Upper lobe of left lung (tissue), 6 donors: ENCODE data around the gene NHS. TPM values are rescaled to one million over a fixed set of nuclear protein-coding genes. Genes with fewer than 3 reads are reported as not detected.

Source experiments
- ATAC-seq, 2 donors: fragments of 200-7000 bp; cut with Tn5 transposase; one replicate each; pipeline ENCODE4 v1.9.1; 2022; ENCODE audit warnings: mild to moderate bottlenecking in 2 of 2, moderate library complexity in 2 of 2; ENCODE audit not compliant: low FRiP score in 2 of 2
- DNase-seq, 2 donors: peaks; one replicate each; pipeline ENCODE4 v3.0.0-alpha.2; 2019 to 2020
- H3K27ac ChIP-seq, 4 donors: fragments of 200-600 bp; sonication (generic); one replicate each; pipeline ENCODE4 v1.5.1; 2016 to 2019
- H3K27me3 ChIP-seq, 4 donors: fragments of 200-600 bp; sonication (generic); one replicate each; pipeline ENCODE4 v1.5.1; 2017 to 2019
- H3K36me3 ChIP-seq, 4 donors: fragments of 200-600 bp; sonication (generic); one replicate each; pipeline ENCODE4 v1.5.1; 2016 to 2019
- H3K4me1 ChIP-seq, 4 donors: fragments of 200-600 bp; sonication (generic); one replicate each; pipeline ENCODE4 v1.5.1; 2018 to 2019
- H3K4me3 ChIP-seq, 4 donors: fragments of 200-600 bp; sonication (generic); one replicate each; pipeline ENCODE4 v1.5.1; 2017 to 2019; ENCODE audit warnings: mild to moderate bottlenecking in 2 of 4, moderate library complexity in 1 of 4
- H3K9me3 ChIP-seq, 4 donors: fragments of 200-600 bp; sonication (generic); one replicate each; pipeline ENCODE4 v1.5.1; 2018 to 2019
- EP300 ChIP-seq, 4 donors: sonication (generic); formaldehyde crosslinking; IDR thresholded peaks; one replicate each; pipeline ENCODE4 v1.5.1; 2017; ENCODE audit warnings: antibody characterized with exemption in 4 of 4, control low read depth in 2 of 4
- POLR2A ChIP-seq, 4 donors: fragments of 450-650 bp; IDR thresholded peaks; one replicate each; pipeline ENCODE4 v1.5.1; 2016 to 2017; ENCODE audit warnings: antibody characterized with exemption in 4 of 4, mild to moderate bottlenecking in 2 of 4
- POLR2AphosphoS5 ChIP-seq, 2 donors: sonication (generic); formaldehyde crosslinking; IDR thresholded peaks; one replicate each; pipeline ENCODE4 v1.5.1; 2017; ENCODE audit warnings: antibody characterized with exemption in 2 of 2
- WGBS, 2 donors: methylation state at CpG; one replicate each; pipeline ENCODE4 v1.1.5; 2017 to 2018; 5-methylcytosine and 5-hydroxymethylcytosine counted together
- total RNA-seq, 6 donors: library from RNA; depleted of rRNA in 4 of 6; stranded (reverse); fragments of >200 nt in 4 of 6; gene quantifications; one replicate each; pipeline versions ENCODE4 v1.1.0 to v1.2.1, GENCODE V29; 2016 to 2021
- TF ChIP-seq, protein P1 (sequence below), 6 experiments: fragments of 450-650 bp in 4 of 6; fragments of 200-600 bp in 2 of 6; sonication (generic) in 2 of 6; IDR thresholded peaks; one replicate each; pipeline ENCODE4 v1.5.1; 2016 to 2019; ENCODE audit warnings: antibody characterized with exemption in 6 of 6
- donor health status: DM: no; HTN: no; CAD: no; lungs with moderate emphysema.
- donor health status: DM: no; HTN: yes; CAD: no; lungs with severe emphysema.

The NHS gene
- total RNA-seq, 6 donors from 2014 or later: 0.46 to 6.3 (median 2.4) TPM

DNA sequence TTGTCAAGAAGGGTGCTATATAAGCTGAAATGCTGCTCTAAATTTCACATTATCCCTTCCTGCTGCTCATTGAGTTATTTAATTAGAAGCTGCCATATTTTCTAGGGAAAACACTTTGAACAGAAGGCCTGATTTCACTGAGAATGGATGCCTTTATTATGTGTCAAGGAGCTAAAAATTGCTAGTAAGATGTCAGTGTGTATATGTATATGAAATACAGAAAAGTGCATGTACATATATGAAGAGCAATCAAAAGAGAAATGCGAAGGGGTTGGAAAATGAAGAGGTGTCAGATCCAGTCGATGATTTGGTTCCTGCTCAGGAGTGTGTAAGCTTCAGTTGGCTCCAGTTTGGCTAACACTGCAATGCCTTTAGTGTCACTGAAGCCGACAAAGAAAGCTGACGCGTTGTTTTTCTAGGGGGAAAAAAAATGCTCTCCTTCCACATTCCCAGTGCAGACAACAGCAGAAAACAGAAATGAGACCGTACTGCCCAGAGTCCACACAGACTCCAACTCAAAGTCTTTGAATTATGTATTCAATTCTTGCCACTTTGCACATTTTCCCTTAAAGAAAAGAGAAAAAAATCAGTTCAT lies 154.2 kb downstream of the NHS start:
- Histone ChIP-seq H3K4me1 (peaks cover 5 to 23% (median 10%) of the 10 kb centered on the region in 4 donors), H3K27me3 (no peaks in the 10 kb centered on the region), H3K27ac (no peak overlapping the region), H3K4me3 (no peak overlapping the region), H3K36me3 (no peaks in the 10 kb centered on the region), H3K9me3 (no peaks in the 10 kb centered on the region)
- 53 to 60% methylated on average over 6 of the region's 6 CpGs for WGBS, 2 donors
- TF ChIP-seq POLR2AphosphoS5 (IDR thresholded peaks at IDR 0.05): no peak
- TF ChIP-seq POLR2A (IDR thresholded peaks at IDR 0.05): no peak
- TF ChIP-seq, protein P1, sequence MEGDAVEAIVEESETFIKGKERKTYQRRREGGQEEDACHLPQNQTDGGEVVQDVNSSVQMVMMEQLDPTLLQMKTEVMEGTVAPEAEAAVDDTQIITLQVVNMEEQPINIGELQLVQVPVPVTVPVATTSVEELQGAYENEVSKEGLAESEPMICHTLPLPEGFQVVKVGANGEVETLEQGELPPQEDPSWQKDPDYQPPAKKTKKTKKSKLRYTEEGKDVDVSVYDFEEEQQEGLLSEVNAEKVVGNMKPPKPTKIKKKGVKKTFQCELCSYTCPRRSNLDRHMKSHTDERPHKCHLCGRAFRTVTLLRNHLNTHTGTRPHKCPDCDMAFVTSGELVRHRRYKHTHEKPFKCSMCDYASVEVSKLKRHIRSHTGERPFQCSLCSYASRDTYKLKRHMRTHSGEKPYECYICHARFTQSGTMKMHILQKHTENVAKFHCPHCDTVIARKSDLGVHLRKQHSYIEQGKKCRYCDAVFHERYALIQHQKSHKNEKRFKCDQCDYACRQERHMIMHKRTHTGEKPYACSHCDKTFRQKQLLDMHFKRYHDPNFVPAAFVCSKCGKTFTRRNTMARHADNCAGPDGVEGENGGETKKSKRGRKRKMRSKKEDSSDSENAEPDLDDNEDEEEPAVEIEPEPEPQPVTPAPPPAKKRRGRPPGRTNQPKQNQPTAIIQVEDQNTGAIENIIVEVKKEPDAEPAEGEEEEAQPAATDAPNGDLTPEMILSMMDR (IDR thresholded peaks at IDR 0.05): no peak
- ATAC-seq (no peak), DNase-seq (no peak)

DNA sequence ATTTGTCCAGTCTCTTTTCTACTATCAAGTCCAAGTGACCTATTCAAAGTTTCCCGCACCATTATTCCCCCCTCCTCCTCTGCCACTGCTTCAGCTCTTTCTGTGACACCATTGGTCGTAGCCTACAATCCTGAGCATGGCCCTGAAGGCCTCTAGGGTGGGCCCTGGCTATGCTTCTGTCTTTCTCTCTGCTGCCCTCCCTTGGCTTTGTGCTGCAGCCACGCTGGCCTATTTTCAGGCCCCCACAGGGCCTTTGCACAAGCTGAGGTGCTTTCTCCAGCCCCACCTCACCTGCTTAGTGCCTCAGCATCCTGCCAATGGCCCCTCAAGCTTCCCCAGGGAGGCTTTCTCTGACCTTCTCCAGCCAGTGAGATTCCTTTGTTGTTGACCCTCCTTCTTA lies 156.5 kb downstream of the NHS start:
- no peaks in the 10 kb centered on the region for H3K9me3 ChIP-seq
- 81 to 100% methylated on average over 3 of the region's 3 CpGs for WGBS, 2 donors
- no peaks in the 10 kb centered on the region for H3K27me3 ChIP-seq
- no peaks in the 10 kb centered on the region for H3K36me3 ChIP-seq
- DNase-seq: no peak
- no peak overlapping the region for H3K4me3 ChIP-seq
- no peak for ATAC-seq
- H3K4me1 ChIP-seq: peaks cover 5 to 21% (median 10%) of the 10 kb centered on the region in 4 donors
- no peak for TF ChIP-seq POLR2AphosphoS5 (IDR thresholded peaks at IDR 0.05)
- TF ChIP-seq EP300 (IDR thresholded peaks at IDR 0.05): no peak
- TF ChIP-seq, protein P1 (IDR thresholded peaks at IDR 0.05): no peak
- TF ChIP-seq POLR2A (IDR thresholded peaks at IDR 0.05): no peak
- H3K27ac ChIP-seq: no peak overlapping the region

DNA sequence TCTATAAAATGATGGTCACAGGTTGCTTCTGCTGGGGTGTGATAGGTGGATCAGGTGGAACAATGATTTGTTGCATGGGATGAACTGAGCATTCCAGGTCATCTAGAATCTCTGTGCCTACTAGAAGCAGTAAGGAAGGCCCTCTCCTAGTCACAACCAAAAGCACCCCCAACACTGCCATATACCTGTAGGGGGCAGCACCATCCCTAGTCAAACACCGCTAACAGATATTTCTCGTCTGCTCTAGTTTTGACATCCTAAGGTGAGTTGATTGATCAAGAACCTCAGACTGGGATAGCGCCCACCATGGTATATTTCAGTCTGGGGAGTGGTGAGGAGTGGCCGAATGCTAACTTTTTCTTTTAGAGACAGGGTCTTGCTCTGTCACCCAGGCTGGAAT lies 160.2 kb downstream of the NHS start:
- H3K4me3 ChIP-seq: no peak overlapping the region
- H3K27me3 ChIP-seq: no peaks in the 10 kb centered on the region
- H3K4me1 ChIP-seq: no peaks in the 10 kb centered on the region
- H3K9me3 ChIP-seq: no peaks in the 10 kb centered on the region
- TF ChIP-seq EP300 (IDR thresholded peaks at IDR 0.05): no peak
- TF ChIP-seq, protein P1 (IDR thresholded peaks at IDR 0.05): peak in 4 of 6 experiments; percentile 16 to 37 (median 30)
- 65 to 81% methylated on average over 4 of the region's 4 CpGs for WGBS, 2 donors
- DNase-seq: no peak
- no peak for ATAC-seq
- no peaks in the 10 kb centered on the region for H3K36me3 ChIP-seq
- H3K27ac ChIP-seq: no peak overlapping the region

DNA sequence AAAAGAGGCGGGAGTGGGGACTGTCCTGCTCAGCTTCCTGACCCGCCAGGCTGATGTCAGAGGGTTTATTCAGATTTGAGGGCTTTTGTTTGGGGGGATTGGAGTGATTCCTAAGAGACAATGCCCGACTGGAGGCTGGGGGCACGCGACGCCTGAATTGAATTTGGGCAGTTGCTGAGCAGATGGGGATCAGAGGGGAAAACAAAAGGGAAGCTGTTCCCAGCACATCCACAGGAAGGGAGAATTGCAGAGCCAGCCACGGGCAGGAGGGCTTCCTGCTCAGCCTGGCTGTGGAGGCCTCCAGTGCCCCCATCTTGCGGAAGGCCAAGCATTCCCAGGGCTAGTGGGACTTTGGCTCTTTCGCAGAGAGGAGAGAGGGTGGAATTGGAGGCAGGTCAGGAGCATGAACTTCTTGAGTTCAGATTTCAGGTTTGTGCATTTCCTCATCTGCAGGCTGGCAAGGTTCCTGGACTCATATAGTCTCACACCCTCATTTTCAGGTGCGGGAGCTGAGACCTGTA lies 162.8 kb downstream of the NHS start:
- DNase-seq: no peak
- H3K27ac ChIP-seq: no peak overlapping the region
- TF ChIP-seq POLR2AphosphoS5 (IDR thresholded peaks at IDR 0.05) (no peak), POLR2A (IDR thresholded peaks at IDR 0.05) (no peak), EP300 (IDR thresholded peaks at IDR 0.05) (no peak)
- TF ChIP-seq, protein P1 (IDR thresholded peaks at IDR 0.05): no peak
- WGBS, 2 donors: 70 to 71% methylated on average over 6 to 10 of the region's 10 CpGs
- H3K4me3 ChIP-seq: no peak overlapping the region
- no peaks in the 10 kb centered on the region for H3K9me3 ChIP-seq
- H3K36me3 ChIP-seq: no peaks in the 10 kb centered on the region
- ATAC-seq: no peak
- no peaks in the 10 kb centered on the region for H3K27me3 ChIP-seq
- no peaks in the 10 kb centered on the region for H3K4me1 ChIP-seq

DNA sequence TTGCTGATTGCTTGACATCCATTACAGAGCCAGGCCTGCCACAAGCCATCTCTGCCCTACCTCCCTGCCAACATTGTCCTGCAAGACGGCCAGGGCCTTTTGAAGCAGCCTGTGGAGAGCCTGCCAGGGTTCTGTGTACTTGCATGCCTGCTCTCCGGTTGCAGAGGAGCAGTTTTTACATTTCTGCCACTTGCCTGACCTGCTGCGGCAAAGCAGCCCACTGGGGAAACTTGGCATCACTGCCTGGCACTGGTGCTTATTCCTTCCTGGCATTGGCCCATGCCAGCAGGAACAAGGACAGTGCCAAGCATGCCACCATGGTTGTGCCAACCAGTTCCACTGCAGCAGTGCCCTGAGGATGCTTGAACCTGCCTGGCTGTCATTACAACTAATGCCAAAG lies 167.1 kb downstream of the NHS start:
- no peak overlapping the region for H3K4me3 ChIP-seq
- H3K4me1 ChIP-seq: no peaks in the 10 kb centered on the region
- no peaks in the 10 kb centered on the region for H3K9me3 ChIP-seq
- DNase-seq: no peak
- no peaks in the 10 kb centered on the region for H3K36me3 ChIP-seq
- 44 to 54% methylated on average over 3 of the region's 3 CpGs for WGBS, 2 donors
- H3K27me3 ChIP-seq: no peaks in the 10 kb centered on the region
- TF ChIP-seq EP300 (IDR thresholded peaks at IDR 0.05) (no peak), POLR2AphosphoS5 (IDR thresholded peaks at IDR 0.05) (no peak), POLR2A (IDR thresholded peaks at IDR 0.05) (no peak)
- TF ChIP-seq, protein P1 (IDR thresholded peaks at IDR 0.05): no peak
- ATAC-seq: no peak
- H3K27ac ChIP-seq: no peak overlapping the region
